ENCODE results near the gene TNFRSF9. TPM values are rescaled to one million over a fixed set of nuclear protein-coding genes. Genes with fewer than 3 reads are reported as not detected.

TNFRSF9 gene
- total RNA-seq, 4 donors from 2014 or later = 0.48 TPM; not detected in 3

DNA sequence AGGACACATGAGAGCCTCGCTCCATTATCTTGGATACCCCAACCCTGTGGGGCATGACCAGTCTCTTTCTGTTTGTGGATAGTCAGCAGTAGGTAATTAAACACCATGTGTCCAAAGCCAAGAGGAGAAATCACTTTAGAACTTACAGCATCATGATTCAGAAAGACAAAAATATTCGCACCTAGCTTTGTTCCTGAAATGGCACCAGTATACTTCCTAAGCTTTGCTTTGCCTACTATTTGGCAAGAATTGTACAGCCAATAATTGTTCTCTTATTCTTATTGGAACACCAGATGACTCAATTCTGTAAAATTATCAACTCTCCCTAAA, 24.2 kb downstream of the TNFRSF9 start:
- Histone ChIP-seq H3K27me3 (no peaks in the 10 kb centered on the region), H3K27ac (no peak overlapping the region), H3K9me3 (no peaks in the 10 kb centered on the region), H3K36me3 (no peaks in the 10 kb centered on the region), H3K4me1 (no peaks in the 10 kb centered on the region), H3K4me3 (no peak overlapping the region)
- no peak for DNase-seq
- WGBS, 2 donors (ENCODE audit: low coverage in 1 of 2) = 84 to 100% methylated on average over 2 of the region's 2 CpGs
- no peak for TF ChIP-seq POLR2AphosphoS5 (IDR thresholded peaks at IDR 0.05)
- TF ChIP-seq, protein P1, sequence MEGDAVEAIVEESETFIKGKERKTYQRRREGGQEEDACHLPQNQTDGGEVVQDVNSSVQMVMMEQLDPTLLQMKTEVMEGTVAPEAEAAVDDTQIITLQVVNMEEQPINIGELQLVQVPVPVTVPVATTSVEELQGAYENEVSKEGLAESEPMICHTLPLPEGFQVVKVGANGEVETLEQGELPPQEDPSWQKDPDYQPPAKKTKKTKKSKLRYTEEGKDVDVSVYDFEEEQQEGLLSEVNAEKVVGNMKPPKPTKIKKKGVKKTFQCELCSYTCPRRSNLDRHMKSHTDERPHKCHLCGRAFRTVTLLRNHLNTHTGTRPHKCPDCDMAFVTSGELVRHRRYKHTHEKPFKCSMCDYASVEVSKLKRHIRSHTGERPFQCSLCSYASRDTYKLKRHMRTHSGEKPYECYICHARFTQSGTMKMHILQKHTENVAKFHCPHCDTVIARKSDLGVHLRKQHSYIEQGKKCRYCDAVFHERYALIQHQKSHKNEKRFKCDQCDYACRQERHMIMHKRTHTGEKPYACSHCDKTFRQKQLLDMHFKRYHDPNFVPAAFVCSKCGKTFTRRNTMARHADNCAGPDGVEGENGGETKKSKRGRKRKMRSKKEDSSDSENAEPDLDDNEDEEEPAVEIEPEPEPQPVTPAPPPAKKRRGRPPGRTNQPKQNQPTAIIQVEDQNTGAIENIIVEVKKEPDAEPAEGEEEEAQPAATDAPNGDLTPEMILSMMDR (IDR thresholded peaks at IDR 0.05) = no peak
- TF ChIP-seq POLR2A (IDR thresholded peaks at IDR 0.05) = no peak
- TF ChIP-seq EP300 (IDR thresholded peaks at IDR 0.05; ENCODE audit: low read depth) = no peak
- intact Hi-C loops (cut with DNase I; ENCODE audit: low total_unique reads) (loop anchor here (1.0 kb wide), 1 partner anchor 20 kb away; no protein-coding TSS in a partner anchor), in situ Hi-C loops (cut with MboI; ENCODE audit: low pct_ligation_motif_present in 1 of 4, low pct_unique_long_range_greater_than_20kb in 1 of 4, low sequenced_read_pairs in 3 of 4) (loop anchor here in 1 of 4 donors (25.0 kb wide), 1 partner anchor 254 kb away; no protein-coding TSS in a partner anchor)

DNA sequence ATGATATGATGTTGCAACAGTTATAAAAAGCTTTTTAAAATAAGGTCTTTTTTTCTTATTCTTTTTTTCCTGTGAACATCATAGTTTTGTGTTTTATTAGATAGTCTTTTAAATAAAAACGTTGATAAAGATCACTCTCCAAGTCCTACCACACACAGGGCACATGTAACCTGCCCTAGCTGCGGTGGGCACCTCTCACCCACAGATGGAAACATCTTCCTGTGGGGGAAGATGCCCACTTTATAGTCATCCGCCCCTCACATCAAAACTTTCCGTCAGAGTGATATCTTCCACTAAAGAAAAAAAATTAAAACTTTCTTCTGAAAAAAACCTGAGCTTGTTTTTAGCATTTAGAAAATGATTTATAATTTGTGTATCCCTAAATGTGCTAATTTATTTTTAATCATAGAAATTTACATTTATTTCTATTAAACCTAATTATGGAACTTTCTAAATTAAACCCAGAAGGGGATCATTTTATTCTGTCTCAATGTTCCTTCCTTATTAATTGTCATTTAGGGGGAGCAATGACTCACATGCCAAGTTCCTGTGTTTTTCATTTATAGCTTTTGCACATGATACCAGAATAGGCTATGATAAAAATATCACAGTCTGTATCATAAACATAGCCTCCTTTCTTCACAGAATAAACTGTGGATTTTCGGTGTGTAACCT, 24.7 kb downstream of the TNFRSF9 start:
- no peaks in the 10 kb centered on the region for H3K9me3 ChIP-seq
- H3K27ac ChIP-seq = no peak overlapping the region
- in situ Hi-C loops (cut with MboI; ENCODE audit: low pct_ligation_motif_present in 1 of 4, low pct_unique_long_range_greater_than_20kb in 1 of 4, low sequenced_read_pairs in 3 of 4) (loop anchor here in 1 of 4 donors (25.0 kb wide), 1 partner anchor 254 kb away; no protein-coding TSS in a partner anchor), intact Hi-C loops (cut with DNase I; ENCODE audit: low total_unique reads) (loop anchor here (1.0 kb wide), 1 partner anchor 20 kb away; no protein-coding TSS in a partner anchor)
- TF ChIP-seq POLR2AphosphoS5 (IDR thresholded peaks at IDR 0.05) = no peak
- no peak for TF ChIP-seq EP300 (IDR thresholded peaks at IDR 0.05; ENCODE audit: low read depth)
- TF ChIP-seq, protein P1 (IDR thresholded peaks at IDR 0.05) = no peak
- TF ChIP-seq POLR2A (IDR thresholded peaks at IDR 0.05) = no peak
- no peaks in the 10 kb centered on the region for H3K4me1 ChIP-seq
- WGBS, 2 donors (ENCODE audit: low coverage in 1 of 2) = 62 to 76% methylated on average over 4 to 5 of the region's 5 CpGs
- no peaks in the 10 kb centered on the region for H3K36me3 ChIP-seq
- H3K27me3 ChIP-seq = no peaks in the 10 kb centered on the region
- DNase-seq = no peak
- no peak overlapping the region for H3K4me3 ChIP-seq

DNA sequence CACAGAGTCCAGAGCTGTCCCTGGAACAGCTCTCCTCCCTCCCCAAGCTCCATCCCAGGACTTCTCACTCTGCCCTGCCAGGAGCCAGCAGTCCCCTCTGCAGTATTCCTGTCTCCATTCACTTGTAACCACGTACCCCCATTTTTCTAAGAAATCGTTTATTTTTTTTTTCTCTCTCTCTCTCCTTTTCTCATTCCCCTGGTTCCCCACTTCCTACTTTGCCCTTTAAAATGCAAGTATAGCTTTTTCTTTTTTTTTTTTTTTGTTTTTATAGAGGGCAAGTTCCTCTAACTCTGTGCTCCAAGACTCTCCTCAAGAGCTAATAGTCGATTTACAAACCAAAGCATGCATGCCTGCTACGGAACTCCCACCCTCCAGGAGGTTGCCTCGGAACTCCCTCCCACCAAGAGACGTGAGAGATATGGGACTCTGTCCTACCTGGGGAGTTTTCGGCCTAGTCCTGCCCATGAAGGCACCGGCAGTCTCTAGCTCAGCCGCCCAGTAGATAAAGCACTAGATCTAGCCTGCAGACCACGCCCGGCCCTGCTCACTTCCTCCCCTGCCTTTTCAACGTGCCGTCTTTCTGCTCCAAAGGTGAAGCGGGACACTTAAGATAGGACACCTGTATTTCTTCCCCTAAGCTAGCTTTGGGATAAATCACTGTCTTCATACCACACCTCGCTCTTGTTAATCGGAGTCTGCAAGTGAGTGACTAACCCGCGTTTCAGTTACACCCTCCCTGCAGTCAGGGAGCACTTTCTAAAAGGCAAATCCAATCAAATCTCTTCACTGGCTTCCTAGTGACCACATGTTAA, 27.7 kb downstream of the TNFRSF9 start:
- Histone ChIP-seq H3K27me3 (no peaks in the 10 kb centered on the region), H3K4me1 (no peaks in the 10 kb centered on the region), H3K27ac (peak overlapping the region in 1 of 4 donors; percentile 8), H3K4me3 (peak overlapping the region in 1 of 4 donors; percentile 6), H3K36me3 (no peaks in the 10 kb centered on the region), H3K9me3 (no peaks in the 10 kb centered on the region)
- WGBS, 2 donors (ENCODE audit: low coverage in 1 of 2) = 43 to 73% methylated on average over 2 to 18 of the region's 18 CpGs
- DNase-seq = peak; percentile 48
- intact Hi-C loops (cut with DNase I; ENCODE audit: low total_unique reads) = no loop called here
- in situ Hi-C loops (cut with MboI; ENCODE audit: low pct_ligation_motif_present in 1 of 4, low pct_unique_long_range_greater_than_20kb in 1 of 4, low sequenced_read_pairs in 3 of 4) = loop anchor here in 1 of 4 donors (25.0 kb wide), 1 partner anchor 251 kb away; no protein-coding TSS in a partner anchor
- TF ChIP-seq POLR2AphosphoS5 (IDR thresholded peaks at IDR 0.05) (no peak), EP300 (IDR thresholded peaks at IDR 0.05; ENCODE audit: low read depth) (no peak), POLR2A (IDR thresholded peaks at IDR 0.05) (no peak)
- TF ChIP-seq, protein P1 (IDR thresholded peaks at IDR 0.05) = no peak

DNA sequence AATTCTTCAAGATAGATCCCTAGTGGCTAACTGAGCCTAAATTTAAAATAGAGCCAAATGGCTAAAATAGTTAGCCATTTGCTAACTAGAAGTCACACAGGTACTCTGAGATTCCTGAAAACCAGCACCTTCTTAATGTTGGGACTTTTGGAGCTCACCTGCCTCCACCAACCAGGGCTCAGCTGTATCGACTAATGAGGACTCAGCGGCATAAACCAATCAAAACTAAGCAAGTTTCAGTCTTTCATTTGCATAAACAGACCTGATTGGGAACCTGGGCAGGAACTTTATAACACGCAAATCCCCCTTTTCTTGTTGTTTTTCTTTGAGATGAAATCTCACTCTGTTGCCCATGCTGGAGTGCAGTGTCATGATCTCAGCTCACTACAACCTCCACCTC, 28.5 kb downstream of the TNFRSF9 start:
- intact Hi-C loops (cut with DNase I; ENCODE audit: low total_unique reads) = no loop called here
- in situ Hi-C loops (cut with MboI; ENCODE audit: low pct_ligation_motif_present in 1 of 4, low pct_unique_long_range_greater_than_20kb in 1 of 4, low sequenced_read_pairs in 3 of 4) = loop anchor here in 1 of 4 donors (25.0 kb wide), 1 partner anchor 250 kb away; no protein-coding TSS in a partner anchor
- Histone ChIP-seq H3K4me3 (no peak overlapping the region), H3K27ac (peak overlapping the region in 1 of 4 donors; percentile 8), H3K27me3 (no peaks in the 10 kb centered on the region), H3K4me1 (no peaks in the 10 kb centered on the region), H3K36me3 (no peaks in the 10 kb centered on the region), H3K9me3 (no peaks in the 10 kb centered on the region)
- TF ChIP-seq, protein P1 (IDR thresholded peaks at IDR 0.05) = no peak
- TF ChIP-seq POLR2AphosphoS5 (IDR thresholded peaks at IDR 0.05) = no peak
- no peak for TF ChIP-seq POLR2A (IDR thresholded peaks at IDR 0.05)
- TF ChIP-seq EP300 (IDR thresholded peaks at IDR 0.05; ENCODE audit: low read depth) = no peak
- DNase-seq = no peak
- WGBS, 2 donors (ENCODE audit: low coverage in 1 of 2) = 75 to 94% methylated on average over 2 to 3 of the region's 3 CpGs

All from transverse colon (tissue), 4 donors.